Stomach (tissue), 4 donors: ENCODE data around the gene TMEM74B.

Experiments
- POLR2A ChIP-seq, 4 donors: fragments of 450-650 bp; IDR thresholded peaks; one replicate each; pipeline ENCODE4 v1.6.1; 2016; ENCODE audit warnings: antibody characterized with exemption in 4 of 4, control low read depth in 2 of 4, mild to moderate bottlenecking in 1 of 4, moderate library complexity in 1 of 4
- TF ChIP-seq, protein P1 (sequence below), 7 experiments: fragments of 450-650 bp in 4 of 7; fragments of 200-600 bp in 3 of 7; sonication (generic) in 3 of 7; IDR thresholded peaks; one replicate each; pipeline ENCODE4 v1.5.1; 2016 to 2019; ENCODE audit warnings: antibody characterized with exemption in 7 of 7, control low read depth in 2 of 7, mild to moderate bottlenecking in 1 of 7

DNA sequence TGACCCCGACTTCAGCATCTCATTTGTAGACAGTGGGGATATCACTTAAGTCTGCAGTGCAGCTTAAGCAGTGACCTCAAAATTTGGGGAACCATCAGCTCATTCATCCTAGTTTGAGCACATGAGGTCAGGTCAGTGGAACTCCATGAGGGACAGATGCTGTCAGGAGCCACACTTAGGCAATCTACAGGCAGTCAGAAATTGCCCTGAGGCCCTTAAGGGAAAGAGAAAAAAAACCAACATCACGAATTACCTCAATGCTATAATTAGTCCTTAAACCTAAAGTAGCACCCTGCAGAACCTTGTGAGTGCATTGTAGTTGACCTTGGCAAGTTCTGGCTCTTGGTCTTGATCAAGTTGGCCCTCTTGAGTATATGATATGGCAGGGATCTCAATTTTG, 21.1 kb downstream of the TMEM74B start:
- TF ChIP-seq, protein P1, sequence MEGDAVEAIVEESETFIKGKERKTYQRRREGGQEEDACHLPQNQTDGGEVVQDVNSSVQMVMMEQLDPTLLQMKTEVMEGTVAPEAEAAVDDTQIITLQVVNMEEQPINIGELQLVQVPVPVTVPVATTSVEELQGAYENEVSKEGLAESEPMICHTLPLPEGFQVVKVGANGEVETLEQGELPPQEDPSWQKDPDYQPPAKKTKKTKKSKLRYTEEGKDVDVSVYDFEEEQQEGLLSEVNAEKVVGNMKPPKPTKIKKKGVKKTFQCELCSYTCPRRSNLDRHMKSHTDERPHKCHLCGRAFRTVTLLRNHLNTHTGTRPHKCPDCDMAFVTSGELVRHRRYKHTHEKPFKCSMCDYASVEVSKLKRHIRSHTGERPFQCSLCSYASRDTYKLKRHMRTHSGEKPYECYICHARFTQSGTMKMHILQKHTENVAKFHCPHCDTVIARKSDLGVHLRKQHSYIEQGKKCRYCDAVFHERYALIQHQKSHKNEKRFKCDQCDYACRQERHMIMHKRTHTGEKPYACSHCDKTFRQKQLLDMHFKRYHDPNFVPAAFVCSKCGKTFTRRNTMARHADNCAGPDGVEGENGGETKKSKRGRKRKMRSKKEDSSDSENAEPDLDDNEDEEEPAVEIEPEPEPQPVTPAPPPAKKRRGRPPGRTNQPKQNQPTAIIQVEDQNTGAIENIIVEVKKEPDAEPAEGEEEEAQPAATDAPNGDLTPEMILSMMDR (IDR thresholded peaks at IDR 0.05): no peak
- TF ChIP-seq POLR2A (IDR thresholded peaks at IDR 0.05): no peak
